Common myeloid progenitor, CD34-positive (primary cell): Measurements from ENCODE around the gene MAGED1. TPM values are rescaled to one million over a fixed set of nuclear protein-coding genes. Genes with fewer than 3 reads are reported as not detected.

Experiments
- CTCF ChIA-PET: fragments of 350-600 bp; sonication (Branson Sonifier 250); formaldehyde crosslinking; loops from one replicate; lab custom pipeline; 2021; ENCODE audit warnings: antibody characterized with exemption; lab: Charles Lee
- POLR2A ChIA-PET: fragments of 350-600 bp; sonication (Branson Sonifier 250); formaldehyde crosslinking; loops from one replicate; lab custom pipeline; 2021; ENCODE audit warnings: antibody characterized with exemption; lab: Charles Lee
- DNase-seq, 3 donors: peaks; one replicate each; pipeline versions ENCODE4 v3.0.0 to v3.0.0-alpha.2; 2013
- H3K27ac ChIP-seq, 2 experiments: 1 replicate in 1 of 2; 2 replicates in 1 of 2; pipeline ENCODE4 v1.7.0; 2013; ENCODE audit warnings: inconsistent platforms in 2 of 2, low read length in 2 of 2, mild to moderate bottlenecking in 2 of 2, low read depth in 1 of 2, moderate library complexity in 1 of 2; ENCODE audit not compliant: severe bottlenecking in 2 of 2, insufficient read depth in 1 of 2, poor library complexity in 1 of 2
- H3K27me3 ChIP-seq, 5 experiments: replicated peaks in 2 of 5; 1 replicate in 3 of 5; 2 replicates in 2 of 5; pipeline versions ENCODE4 v1.6.1 to v1.7.0; 2013; ENCODE audit warnings: low read length in 4 of 5, mild to moderate bottlenecking in 2 of 5, moderate library complexity in 2 of 5, inconsistent platforms in 1 of 5; ENCODE audit not compliant: insufficient read depth in 5 of 5, control insufficient read depth in 4 of 5
- H3K36me3 ChIP-seq, 4 experiments: 1 replicate in 2 of 4; 2 replicates in 2 of 4; pipeline versions ENCODE4 v1.6.1 to v1.7.0; 2013; ENCODE audit warnings: low read length in 3 of 4, control low read depth in 1 of 4, mild to moderate bottlenecking in 1 of 4; ENCODE audit not compliant: control insufficient read depth in 4 of 4, insufficient read depth in 4 of 4
- H3K4me1 ChIP-seq, 4 experiments: 1 replicate in 3 of 4; 2 replicates in 1 of 4; pipeline versions ENCODE4 v1.6.1 to v1.7.1; 2013; ENCODE audit warnings: low read length in 3 of 4, mild to moderate bottlenecking in 3 of 4, control low read depth in 1 of 4, inconsistent platforms in 1 of 4, moderate library complexity in 1 of 4; ENCODE audit not compliant: control insufficient read depth in 4 of 4, insufficient read depth in 4 of 4; ENCODE audit errors: control extremely low read depth in 1 of 4
- H3K4me3 ChIP-seq, 7 experiments: 1 replicate in 4 of 7; 2 replicates in 3 of 7; pipeline versions ENCODE4 v1.5.1 to v1.7.0; 2013; ENCODE audit warnings: mild to moderate bottlenecking in 7 of 7, low read length in 6 of 7, moderate library complexity in 6 of 7, inconsistent platforms in 2 of 7, low read depth in 2 of 7, control low read depth in 1 of 7; ENCODE audit not compliant: insufficient read depth in 4 of 7, control insufficient read depth in 1 of 7; ENCODE audit errors: extremely low read depth in 1 of 7
- H3K9me3 ChIP-seq, 5 experiments: 1 replicate in 4 of 5; 2 replicates in 1 of 5; pipeline versions ENCODE4 v1.6.1 to v1.7.1; 2013; ENCODE audit warnings: low read length in 4 of 5, mild to moderate bottlenecking in 2 of 5, inconsistent platforms in 1 of 5, low read depth in 1 of 5, moderate library complexity in 1 of 5; ENCODE audit not compliant: control insufficient read depth in 4 of 5, insufficient read depth in 2 of 5; ENCODE audit errors: control extremely low read depth in 1 of 5
- WGBS: methylation state at CpG from one replicate; pipeline ENCODE4 v1.1.5; 2013; ENCODE audit not compliant: insufficient coverage; 5-methylcytosine and 5-hydroxymethylcytosine counted together
- polyA plus RNA-seq: library from polyadenylated mRNA; unstranded; fragments of 120-200 nt; gene quantifications from one replicate; pipeline ENCODE4 v1.2.1, GENCODE V29; 2013

Gene MAGED1
- 105 TPM for polyA plus RNA-seq

- DNase-seq = peak; percentile 91 to 96 (median 95)
- peak within 1 kb of the TSS; percentile 57 to 87 (median 75) for H3K4me3 ChIP-seq
- peak within 1 kb of the TSS; percentile 49 to 74 for H3K27ac ChIP-seq
- WGBS = 26% methylated on average over 24 of the region's 35 CpGs
- H3K27me3 ChIP-seq = no peaks in the 10 kb centered on the region
- peaks cover 0 to 9% (median 0%) of the 10 kb centered on the region in 5 experiments for H3K9me3 ChIP-seq
- ChIA-PET CTCF (no interaction called here), POLR2A (no interaction called here)
- H3K4me1 ChIP-seq = peaks cover 2 to 22% (median 15%) of the 10 kb centered on the region in 4 experiments
- H3K36me3 ChIP-seq = peaks cover 0 to 19% (median 9%) of the 10 kb centered on the region in 4 experiments
Measured at GRCh38 chrX:51892921-51893745, at the start of gene MAGED1. Gene MAGED1 (plus strand): TSS chrX:51893623. CDS start chrX:51894305, 682 bp downstream.

- Histone ChIP-seq H3K27ac (no peak overlapping the region), H3K36me3 (peaks cover 0 to 2% (median 0%) of the 10 kb centered on the region in 4 experiments), H3K4me3 (no peak overlapping the region), H3K4me1 (no peaks in the 10 kb centered on the region), H3K27me3 (no peaks in the 10 kb centered on the region), H3K9me3 (peaks cover 0 to 5% (median 2%) of the 10 kb centered on the region in 5 experiments)
- CTCF ChIA-PET = no interaction called here
- POLR2A ChIA-PET = no interaction called here
- no peak for DNase-seq
- WGBS = no CpG with 5 or more reads among the region's 3 CpGs
Measured at GRCh38 chrX:51847463-51847862, 46.0 kb upstream of the MAGED1 start.

DNA sequence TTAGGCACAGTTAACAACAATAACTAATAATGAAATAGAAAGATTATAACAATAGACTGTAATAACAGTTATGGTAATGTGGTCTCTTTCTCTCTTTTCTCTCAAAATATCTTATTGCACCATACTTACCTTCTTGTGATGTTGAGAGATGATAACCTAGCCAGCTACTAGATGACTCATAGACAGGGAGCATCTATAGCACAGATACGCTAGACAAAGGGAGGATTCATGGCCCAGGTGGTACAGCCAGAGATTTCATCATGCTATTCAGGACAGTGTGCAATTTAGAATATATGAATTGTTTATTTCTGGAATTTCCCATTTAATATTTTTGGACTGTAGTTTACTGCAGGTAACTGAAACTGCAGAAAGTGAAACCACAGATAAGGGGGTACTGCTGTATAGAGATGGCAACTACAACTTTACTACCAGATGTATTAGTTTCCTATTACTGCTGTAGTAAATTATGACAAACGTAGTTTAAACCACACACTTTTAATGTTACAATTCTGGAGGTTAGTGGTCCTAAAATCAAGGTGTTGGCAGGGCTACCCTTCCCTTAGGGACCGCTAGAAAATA is 41.8 kb upstream of the MAGED1 start:
- Histone ChIP-seq H3K27me3 (no peaks in the 10 kb centered on the region), H3K4me3 (no peak overlapping the region), H3K36me3 (peaks cover 0 to 6% (median 2%) of the 10 kb centered on the region in 4 experiments), H3K4me1 (no peaks in the 10 kb centered on the region), H3K9me3 (peaks cover 0 to 5% (median 1%) of the 10 kb centered on the region in 5 experiments), H3K27ac (no peak overlapping the region)
- peak in 1 of 3 donors; percentile 5 for DNase-seq
- CTCF ChIA-PET = no interaction called here
- POLR2A ChIA-PET = no interaction called here
- 94% methylated on average over 2 of the region's 3 CpGs for whole genome bisulfite sequencing

DNA sequence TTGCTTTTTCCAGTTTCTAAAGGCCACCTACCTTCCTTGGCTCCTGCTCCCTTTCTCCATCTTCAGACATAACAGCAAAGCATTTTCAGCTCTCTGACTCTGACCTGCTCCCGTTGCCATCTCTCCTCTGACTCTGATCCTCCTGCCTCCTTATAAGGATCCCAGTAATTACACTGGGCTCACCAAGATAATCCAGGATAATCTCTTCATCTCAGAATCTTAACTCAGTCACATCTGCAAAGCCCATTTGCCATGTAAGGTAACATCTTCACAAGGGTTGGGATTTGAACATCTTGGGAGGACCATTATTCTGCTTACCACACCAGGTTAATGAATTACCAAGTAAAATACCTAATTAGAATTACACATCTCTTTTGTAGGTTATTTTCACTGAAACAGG is 41.3 kb upstream of the MAGED1 start:
- 50% methylated on average over 1 of the region's 1 CpG for WGBS
- Histone ChIP-seq H3K4me1 (no peaks in the 10 kb centered on the region), H3K27ac (no peak overlapping the region), H3K27me3 (no peaks in the 10 kb centered on the region), H3K4me3 (no peak overlapping the region), H3K36me3 (peaks cover 0 to 6% (median 2%) of the 10 kb centered on the region in 4 experiments), H3K9me3 (peaks cover 0 to 7% (median 4%) of the 10 kb centered on the region in 5 experiments)
- DNase-seq = no peak
- CTCF ChIA-PET = no interaction called here
- POLR2A ChIA-PET = no interaction called here

GRCh38 chrX:51852621-51853020 is 40.8 kb upstream of the MAGED1 start:
- CTCF ChIA-PET = no interaction called here

DNA sequence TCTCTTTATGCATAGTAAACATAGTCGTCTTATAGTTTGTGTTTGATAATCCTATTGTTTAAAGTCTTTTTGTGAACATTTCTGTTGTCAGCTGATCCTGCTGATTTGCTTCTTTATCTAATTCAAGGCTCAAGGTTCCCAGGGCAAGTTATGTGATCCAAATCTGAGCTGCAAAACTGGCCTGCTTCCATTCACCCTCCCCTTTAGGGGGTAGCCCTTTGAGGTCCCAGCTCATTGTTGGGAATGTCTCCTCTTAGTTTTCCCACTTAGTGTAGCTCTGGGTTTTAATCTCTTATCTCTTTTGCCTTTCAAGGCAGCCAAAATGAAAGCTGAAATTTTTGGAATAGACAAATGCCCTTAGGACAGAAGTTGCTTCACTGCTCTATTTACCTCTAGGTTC is 40.2 kb upstream of the MAGED1 start:
- 80% methylated on average over 1 of the region's 1 CpG for WGBS
- no peak for DNase-seq
- peaks cover 0 to 7% (median 4%) of the 10 kb centered on the region in 5 experiments for H3K9me3 ChIP-seq
- no peaks in the 10 kb centered on the region for H3K4me1 ChIP-seq
- ChIA-PET CTCF (no interaction called here), POLR2A (no interaction called here)
- peaks cover 0 to 6% (median 2%) of the 10 kb centered on the region in 4 experiments for H3K36me3 ChIP-seq
- H3K4me3 ChIP-seq = no peak overlapping the region
- H3K27me3 ChIP-seq = no peaks in the 10 kb centered on the region
- H3K27ac ChIP-seq = no peak overlapping the region

More at GRCh38 chrX:51852621-51853020, 40.8 kb upstream of the MAGED1 start:
- no peak overlapping the region for H3K27ac ChIP-seq
- no peaks in the 10 kb centered on the region for H3K27me3 ChIP-seq
- DNase-seq = no peak
- POLR2A ChIA-PET = no interaction called here
- 90% methylated on average over 2 of the region's 3 CpGs for WGBS
- H3K9me3 ChIP-seq = peaks cover 0 to 7% (median 4%) of the 10 kb centered on the region in 5 experiments
- peaks cover 0 to 6% (median 2%) of the 10 kb centered on the region in 4 experiments for H3K36me3 ChIP-seq
- H3K4me1 ChIP-seq = no peaks in the 10 kb centered on the region
- no peak overlapping the region for H3K4me3 ChIP-seq

DNA sequence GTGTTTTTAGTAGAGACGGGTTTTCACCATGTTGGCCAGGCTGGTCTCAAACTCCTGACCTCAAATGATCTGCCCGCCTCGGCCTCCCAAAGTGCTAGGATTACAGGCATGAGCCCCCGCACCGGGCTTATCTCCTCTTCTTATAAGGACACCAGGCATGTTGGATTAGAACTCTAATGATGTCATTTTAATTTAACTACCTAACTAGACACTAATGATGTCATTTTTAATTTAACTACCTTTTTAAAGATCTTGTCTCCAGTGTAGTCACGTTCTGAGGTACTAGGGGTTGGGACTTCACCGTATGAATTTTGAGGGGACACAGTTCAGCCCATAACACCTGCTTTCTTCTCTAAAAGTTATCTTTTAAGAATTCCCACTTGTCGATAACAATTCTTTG is 37.7 kb upstream of the MAGED1 start:
- DNase-seq = no peak
- CTCF ChIA-PET = no interaction called here
- peaks cover 0 to 6% (median 2%) of the 10 kb centered on the region in 4 experiments for H3K36me3 ChIP-seq
- WGBS = 94% methylated on average over 7 of the region's 8 CpGs
- no peaks in the 10 kb centered on the region for H3K4me1 ChIP-seq
- H3K9me3 ChIP-seq = peaks cover 0 to 7% (median 4%) of the 10 kb centered on the region in 5 experiments
- no peak overlapping the region for H3K4me3 ChIP-seq
- POLR2A ChIA-PET = no interaction called here
- H3K27me3 ChIP-seq = no peaks in the 10 kb centered on the region
- H3K27ac ChIP-seq = no peak overlapping the region
